Measurements from ENCODE around the gene CCDC201.
"Not testable (repeated sequence)": the region's sequence is repeated elsewhere in the genome, so short reads cannot be mapped to it uniquely, and the experiment has no call there.

The CCDC201 gene

DNA sequence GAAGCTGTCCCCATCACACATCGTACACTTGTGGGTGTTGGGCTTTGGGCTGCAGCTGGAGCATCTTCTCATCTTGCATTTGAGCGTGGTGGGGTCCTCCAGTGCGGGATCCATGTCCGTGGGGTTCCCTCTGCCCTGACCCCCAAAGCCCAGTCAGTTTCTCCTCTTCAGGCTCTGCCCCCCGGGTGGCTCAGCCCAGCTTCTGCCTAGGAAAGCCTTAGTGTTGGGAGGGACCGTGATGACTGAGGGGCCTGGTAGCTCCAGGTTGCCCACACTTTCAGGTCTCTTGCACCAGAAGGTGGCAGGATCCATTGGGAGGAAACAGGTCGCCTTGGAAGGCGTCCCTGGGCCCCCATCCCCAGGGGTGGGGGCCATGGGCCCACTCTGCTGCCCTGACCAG, 55.9 kb downstream of the CCDC201 start:
- not testable (repeated sequence) for H3F3A ChIP-seq (ENCODE audit: control insufficient read depth, insufficient read depth); H3K4me1 ChIP-seq (ENCODE audit: control insufficient read depth, low read length); H3K4me3 ChIP-seq (ENCODE audit: low read length); H3K27ac ChIP-seq (ENCODE audit: low read depth, low read length); H3K4me2 ChIP-seq (ENCODE audit: low read length); H3K9me2 ChIP-seq (replicated peaks; ENCODE audit: control insufficient read depth, low read length); H3K79me2 ChIP-seq (ENCODE audit: control insufficient read depth, low read length); H3K27me3 ChIP-seq (ENCODE audit: control insufficient read depth, low read length); H3K36me3 ChIP-seq (ENCODE audit: control insufficient read depth, low read length); H4K20me1 ChIP-seq (ENCODE audit: control insufficient read depth, insufficient read depth, low read depth, low read length); H3K9me3 ChIP-seq (ENCODE audit: control insufficient read depth, insufficient read depth, low read length)

DNA sequence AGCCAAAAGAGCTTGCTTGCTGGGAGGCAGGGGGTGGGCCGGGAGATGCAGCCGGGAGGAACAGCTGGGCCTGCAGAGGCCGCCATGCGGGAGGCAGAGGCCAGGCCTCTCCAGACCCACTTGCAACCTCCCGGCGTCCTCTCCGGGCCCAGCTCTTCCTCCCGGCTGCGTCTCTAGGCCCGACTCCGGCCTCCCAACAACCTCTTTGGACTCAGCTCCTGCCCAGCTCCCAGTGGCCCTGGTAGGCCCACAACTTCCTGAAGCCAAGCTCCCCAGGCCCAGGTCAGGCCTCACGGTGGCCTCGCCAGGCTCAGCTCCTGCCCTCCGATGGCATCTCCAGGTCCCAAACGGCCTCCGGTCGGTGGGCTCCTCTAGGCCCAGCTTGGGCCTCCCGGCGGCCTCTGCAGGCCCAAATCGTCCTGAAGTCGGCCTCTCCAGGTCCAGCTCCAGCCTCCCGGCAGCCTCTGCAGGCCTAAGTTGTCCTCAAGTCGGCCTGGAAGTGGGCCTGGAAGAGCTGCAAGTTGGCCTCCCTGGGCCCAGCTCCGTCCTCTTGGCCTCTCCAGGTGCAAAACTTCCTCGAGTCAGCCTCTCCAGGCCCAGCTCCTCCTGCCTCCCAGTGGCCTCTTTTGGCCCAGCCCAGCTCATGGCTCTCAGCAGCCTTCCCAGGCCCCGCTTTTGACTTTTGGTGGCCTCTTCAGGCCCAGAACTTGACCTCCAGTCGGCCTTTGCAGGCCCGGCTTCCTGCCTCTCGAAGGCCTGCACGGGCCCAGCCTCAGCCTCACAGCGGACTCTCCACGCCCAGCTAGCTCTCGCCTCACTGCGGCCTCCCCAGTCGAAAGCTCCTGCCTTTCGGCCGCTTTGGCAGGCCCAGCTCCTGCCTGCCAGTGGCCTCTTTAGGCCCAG, 58.4 kb downstream of the CCDC201 start:
- not testable (repeated sequence) for H3F3A ChIP-seq (ENCODE audit: control insufficient read depth, insufficient read depth); H4K20me1 ChIP-seq (ENCODE audit: control insufficient read depth, insufficient read depth, low read depth, low read length); H3K27me3 ChIP-seq (ENCODE audit: control insufficient read depth, low read length); H3K4me1 ChIP-seq (ENCODE audit: control insufficient read depth, low read length); H3K9me2 ChIP-seq (replicated peaks; ENCODE audit: control insufficient read depth, low read length); H3K4me3 ChIP-seq (ENCODE audit: low read length); H3K36me3 ChIP-seq (ENCODE audit: control insufficient read depth, low read length); H3K27ac ChIP-seq (ENCODE audit: low read depth, low read length); H3K4me2 ChIP-seq (ENCODE audit: low read length); H3K9me3 ChIP-seq (ENCODE audit: control insufficient read depth, insufficient read depth, low read length); H3K79me2 ChIP-seq (ENCODE audit: control insufficient read depth, low read length)

DNA sequence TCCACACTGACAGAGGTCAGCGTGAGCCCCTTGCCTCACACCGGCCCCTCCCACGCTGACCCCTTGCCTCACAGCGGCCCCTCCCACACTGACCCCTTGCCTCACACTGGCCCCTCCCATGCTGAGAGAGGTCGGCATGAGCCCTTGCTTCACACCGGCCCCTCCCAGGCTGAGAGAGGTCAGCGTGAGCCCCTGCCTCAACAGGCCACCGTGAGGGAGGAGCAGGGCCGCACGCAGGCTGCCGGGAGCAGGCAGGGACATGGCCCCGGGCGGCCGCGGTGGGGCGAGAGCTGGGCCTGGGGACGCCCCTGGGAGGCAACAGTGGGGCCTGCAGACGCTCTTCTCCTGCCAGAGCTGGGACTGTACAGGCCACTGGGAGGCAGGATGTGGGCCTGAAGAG, 59.1 kb downstream of the CCDC201 start:
- H3K4me3 ChIP-seq (ENCODE audit: low read length); H3K9me3 ChIP-seq (ENCODE audit: control insufficient read depth, insufficient read depth, low read length); H3K27me3 ChIP-seq (ENCODE audit: control insufficient read depth, low read length); H3K79me2 ChIP-seq (ENCODE audit: control insufficient read depth, low read length); H3F3A ChIP-seq (ENCODE audit: control insufficient read depth, insufficient read depth); H3K4me1 ChIP-seq (ENCODE audit: control insufficient read depth, low read length); H3K27ac ChIP-seq (ENCODE audit: low read depth, low read length); H3K36me3 ChIP-seq (ENCODE audit: control insufficient read depth, low read length); H3K4me2 ChIP-seq (ENCODE audit: low read length); H3K9me2 ChIP-seq (replicated peaks; ENCODE audit: control insufficient read depth, low read length); H4K20me1 ChIP-seq (ENCODE audit: control insufficient read depth, insufficient read depth, low read depth, low read length): not testable (repeated sequence)

GRCh38 chr7:45812946-45813345, 59.9 kb downstream of the CCDC201 start:
- H3K36me3 ChIP-seq (ENCODE audit: control insufficient read depth, low read length), result no peaks in the 10 kb centered on the region
- TF ChIP-seq EZH2phosphoT487 (IDR thresholded peaks at IDR 0.05; ENCODE audit: borderline replicate concordance, low read length) (no peak), CTCF (IDR thresholded peaks at IDR 0.05; ENCODE audit: low read depth, low read length, poor library complexity, severe bottlenecking) (no peak)

GRCh38 chr7:45811652-45812234, 61.1 kb downstream of the CCDC201 start:
- H3K9me3 ChIP-seq (ENCODE audit: control insufficient read depth, insufficient read depth, low read length); H4K20me1 ChIP-seq (ENCODE audit: control insufficient read depth, insufficient read depth, low read depth, low read length); H3K36me3 ChIP-seq (ENCODE audit: control insufficient read depth, low read length); H3F3A ChIP-seq (ENCODE audit: control insufficient read depth, insufficient read depth); H3K9me2 ChIP-seq (replicated peaks; ENCODE audit: control insufficient read depth, low read length); H3K79me2 ChIP-seq (ENCODE audit: control insufficient read depth, low read length); H3K4me1 ChIP-seq (ENCODE audit: control insufficient read depth, low read length); H3K27me3 ChIP-seq (ENCODE audit: control insufficient read depth, low read length); H3K4me2 ChIP-seq (ENCODE audit: low read length); H3K27ac ChIP-seq (ENCODE audit: low read depth, low read length); H3K4me3 ChIP-seq (ENCODE audit: low read length): not testable (repeated sequence)

More at GRCh38 chr7:45812946-45813345, 59.9 kb downstream of the CCDC201 start:
- no peaks in the 10 kb centered on the region for H3F3A ChIP-seq (ENCODE audit: control insufficient read depth, insufficient read depth)
- H3K79me2 ChIP-seq (ENCODE audit: control insufficient read depth, low read length), result no peaks in the 10 kb centered on the region
- no peak overlapping the region for H3K4me2 ChIP-seq (ENCODE audit: low read length)
- no peaks in the 10 kb centered on the region for H4K20me1 ChIP-seq (ENCODE audit: control insufficient read depth, insufficient read depth, low read depth, low read length)
- H3K9me3 ChIP-seq (ENCODE audit: control insufficient read depth, insufficient read depth, low read length), result no peaks in the 10 kb centered on the region
- H3K27me3 ChIP-seq (ENCODE audit: control insufficient read depth, low read length), result no peaks in the 10 kb centered on the region
- H3K4me1 ChIP-seq (ENCODE audit: control insufficient read depth, low read length), result no peaks in the 10 kb centered on the region; the same call in 1 of the 2 replicates
- no peak overlapping the region for H3K4me3 ChIP-seq (ENCODE audit: low read length)
- no peak overlapping the region for H3K27ac ChIP-seq (ENCODE audit: low read depth, low read length)
- no peaks in the 10 kb centered on the region for H3K9me2 ChIP-seq (replicated peaks; ENCODE audit: control insufficient read depth, low read length)

DNA sequence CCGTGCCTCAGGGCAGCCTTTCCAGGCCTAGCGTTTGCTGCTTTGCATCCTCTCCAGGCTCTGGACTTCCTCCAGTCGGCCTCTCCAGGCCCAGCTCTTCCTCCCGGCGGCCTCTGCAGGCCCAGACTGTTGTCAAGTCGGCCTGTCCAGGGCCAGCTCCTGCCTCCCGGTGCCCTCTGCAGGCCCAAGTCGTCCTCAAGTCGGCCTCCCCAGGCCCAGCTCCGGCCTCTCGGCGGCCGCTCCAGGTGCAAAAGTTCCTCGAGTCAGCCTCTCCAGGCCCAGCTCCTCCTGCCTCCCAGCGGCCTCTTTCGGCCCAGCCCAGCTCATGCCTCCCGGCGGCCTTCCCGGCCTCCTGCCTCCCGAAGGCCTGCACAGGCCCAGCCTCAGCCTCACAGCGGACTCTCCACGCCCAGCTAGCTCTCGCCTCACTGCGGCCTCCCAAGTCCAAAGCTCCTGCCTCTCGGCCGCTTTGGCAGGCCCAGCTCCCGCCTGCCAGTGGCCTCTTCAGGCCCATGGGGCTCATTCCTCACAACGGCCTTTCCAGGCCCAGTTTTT, 62.4 kb downstream of the CCDC201 start:
- H3K79me2 ChIP-seq (ENCODE audit: control insufficient read depth, low read length); H3K4me2 ChIP-seq (ENCODE audit: low read length): not testable (repeated sequence)

More for the DNA sequence above, 62.4 kb downstream of the CCDC201 start:
- not testable (repeated sequence) for H3K4me1 ChIP-seq (ENCODE audit: control insufficient read depth, low read length); H3K9me2 ChIP-seq (replicated peaks; ENCODE audit: control insufficient read depth, low read length); H4K20me1 ChIP-seq (ENCODE audit: control insufficient read depth, insufficient read depth, low read depth, low read length); H3K4me3 ChIP-seq (ENCODE audit: low read length); H3K27ac ChIP-seq (ENCODE audit: low read depth, low read length); H3K9me3 ChIP-seq (ENCODE audit: control insufficient read depth, insufficient read depth, low read length); H3F3A ChIP-seq (ENCODE audit: control insufficient read depth, insufficient read depth); H3K27me3 ChIP-seq (ENCODE audit: control insufficient read depth, low read length); H3K36me3 ChIP-seq (ENCODE audit: control insufficient read depth, low read length)

Measured in DOHH2 (cell line).